ENCODE data around the gene FGF1.

Gene FGF1

DNA sequence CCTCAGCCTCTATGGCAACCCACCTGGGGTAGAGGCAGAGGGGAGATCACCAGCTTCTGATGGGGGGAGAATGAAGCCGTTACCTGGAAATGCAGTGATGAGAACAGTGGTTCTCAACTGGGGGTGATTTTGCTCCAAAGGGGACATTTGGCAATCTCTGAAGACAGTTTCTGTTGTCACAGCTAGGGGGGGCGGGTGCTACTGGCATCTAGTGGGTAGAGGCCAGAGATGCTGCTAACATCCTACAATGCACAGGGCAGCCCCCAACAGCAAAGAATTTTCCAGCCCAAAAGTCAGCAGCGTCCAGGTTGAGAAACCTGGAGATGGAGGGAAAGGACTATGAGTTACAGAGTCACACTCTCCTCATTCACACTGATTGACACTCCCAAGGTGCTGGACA lies 84.5 kb downstream of the FGF1 start:
- peaks cover 3% of the 10 kb centered on the region for H3K4me1 ChIP-seq
- no peaks in the 10 kb centered on the region for H3K27me3 ChIP-seq (ENCODE audit: control insufficient read depth, insufficient read depth, low read length)
- peak overlapping the region; percentile 57 for H3K4me2 ChIP-seq (ENCODE audit: low read length)
- H3K9me3 ChIP-seq (ENCODE audit: control insufficient read depth, low read length) = no peaks in the 10 kb centered on the region
- TF ChIP-seq, protein P1, sequence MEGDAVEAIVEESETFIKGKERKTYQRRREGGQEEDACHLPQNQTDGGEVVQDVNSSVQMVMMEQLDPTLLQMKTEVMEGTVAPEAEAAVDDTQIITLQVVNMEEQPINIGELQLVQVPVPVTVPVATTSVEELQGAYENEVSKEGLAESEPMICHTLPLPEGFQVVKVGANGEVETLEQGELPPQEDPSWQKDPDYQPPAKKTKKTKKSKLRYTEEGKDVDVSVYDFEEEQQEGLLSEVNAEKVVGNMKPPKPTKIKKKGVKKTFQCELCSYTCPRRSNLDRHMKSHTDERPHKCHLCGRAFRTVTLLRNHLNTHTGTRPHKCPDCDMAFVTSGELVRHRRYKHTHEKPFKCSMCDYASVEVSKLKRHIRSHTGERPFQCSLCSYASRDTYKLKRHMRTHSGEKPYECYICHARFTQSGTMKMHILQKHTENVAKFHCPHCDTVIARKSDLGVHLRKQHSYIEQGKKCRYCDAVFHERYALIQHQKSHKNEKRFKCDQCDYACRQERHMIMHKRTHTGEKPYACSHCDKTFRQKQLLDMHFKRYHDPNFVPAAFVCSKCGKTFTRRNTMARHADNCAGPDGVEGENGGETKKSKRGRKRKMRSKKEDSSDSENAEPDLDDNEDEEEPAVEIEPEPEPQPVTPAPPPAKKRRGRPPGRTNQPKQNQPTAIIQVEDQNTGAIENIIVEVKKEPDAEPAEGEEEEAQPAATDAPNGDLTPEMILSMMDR (IDR thresholded peaks at IDR 0.05) = peak; percentile 6
- no peak overlapping the region for H3K4me3 ChIP-seq (ENCODE audit: low read depth, low read length)
- no peaks in the 10 kb centered on the region for H3K79me2 ChIP-seq
- no peak overlapping the region for H3K9ac ChIP-seq
- H3K36me3 ChIP-seq (ENCODE audit: control insufficient read depth, insufficient read depth, low read length) = no peaks in the 10 kb centered on the region
- H2AFZ ChIP-seq = peak overlapping the region; percentile 63
- peak overlapping the region; percentile 67 for H3K27ac ChIP-seq

DNA sequence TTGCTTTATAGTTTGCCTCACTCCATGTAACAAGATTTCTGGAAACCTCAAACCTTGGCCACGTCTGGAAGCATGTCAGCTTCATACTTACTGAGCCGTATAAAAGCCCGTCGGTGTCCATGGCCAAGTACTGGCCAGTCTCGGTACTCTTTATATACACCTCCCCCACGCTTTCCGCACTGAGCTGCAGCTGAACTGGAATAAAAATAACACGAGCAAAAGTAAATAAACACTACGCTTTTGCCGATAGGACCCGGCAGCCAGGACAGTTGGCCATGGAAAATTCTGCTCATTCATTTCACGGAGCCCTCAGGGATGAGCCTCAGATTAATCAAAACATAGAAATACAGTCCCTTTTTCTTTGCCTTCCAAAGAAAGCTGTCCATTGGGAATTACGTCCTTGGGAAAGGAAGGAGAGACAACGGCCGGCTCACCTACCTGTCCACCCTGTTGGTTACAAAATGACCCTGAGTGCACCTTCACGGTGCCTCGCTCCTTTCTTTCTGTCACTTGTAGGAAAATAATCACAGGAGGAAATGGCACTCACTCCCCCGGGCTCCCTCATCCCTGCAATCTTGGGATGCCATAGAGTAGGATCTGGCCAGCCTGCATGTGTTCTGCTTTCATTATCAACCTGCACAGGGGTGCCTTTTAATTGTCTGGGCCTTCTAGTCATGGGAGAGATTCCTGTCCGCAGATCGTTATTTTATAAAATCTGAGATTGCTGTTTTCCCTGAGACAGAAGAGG lies 85.1 kb downstream of the FGF1 start:
- H3K27me3 ChIP-seq (ENCODE audit: control insufficient read depth, insufficient read depth, low read length) = no peaks in the 10 kb centered on the region
- no peaks in the 10 kb centered on the region for H3K9me3 ChIP-seq (ENCODE audit: control insufficient read depth, low read length)
- H3K4me3 ChIP-seq (ENCODE audit: low read depth, low read length) = peak overlapping the region; percentile 38
- no peak overlapping the region for H3K9ac ChIP-seq
- TF ChIP-seq, protein P1 (IDR thresholded peaks at IDR 0.05) = no peak
- H3K36me3 ChIP-seq (ENCODE audit: control insufficient read depth, insufficient read depth, low read length) = no peaks in the 10 kb centered on the region
- H3K79me2 ChIP-seq = no peaks in the 10 kb centered on the region
- H2AFZ ChIP-seq = peak overlapping the region; percentile 63
- peak overlapping the region; percentile 57 for H3K4me2 ChIP-seq (ENCODE audit: low read length)
- peaks cover 3% of the 10 kb centered on the region for H3K4me1 ChIP-seq
- H3K27ac ChIP-seq = peak overlapping the region; percentile 67

DNA sequence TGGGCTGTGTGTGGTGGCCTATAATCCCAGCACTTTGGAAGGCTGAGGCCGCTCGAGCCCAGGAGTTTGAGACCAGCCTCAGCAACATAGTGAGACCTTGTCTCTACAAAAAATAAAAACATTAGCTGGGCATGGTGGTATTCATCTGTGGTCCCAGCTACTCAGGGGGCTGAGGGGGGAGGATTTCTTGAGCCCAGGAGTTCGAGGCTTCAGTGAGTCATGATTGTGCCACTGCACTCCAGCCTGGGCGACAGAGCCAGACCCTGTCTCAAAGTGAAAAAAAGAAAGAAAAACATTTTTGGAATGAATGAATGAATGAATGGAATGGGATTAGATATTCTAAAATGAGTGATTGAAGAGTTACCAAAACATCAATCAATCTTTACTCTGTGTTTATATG lies 85.8 kb downstream of the FGF1 start:
- Histone ChIP-seq H3K4me2 (ENCODE audit: low read length) (no peak overlapping the region), H3K79me2 (no peaks in the 10 kb centered on the region), H3K36me3 (ENCODE audit: control insufficient read depth, insufficient read depth, low read length) (no peaks in the 10 kb centered on the region), H3K27me3 (ENCODE audit: control insufficient read depth, insufficient read depth, low read length) (no peaks in the 10 kb centered on the region), H2AFZ (peak overlapping the region; percentile 63), H3K4me3 (ENCODE audit: low read depth, low read length) (no peak overlapping the region), H3K27ac (peak overlapping the region; percentile 67), H3K9ac (no peak overlapping the region), H3K4me1 (peaks cover 3% of the 10 kb centered on the region), H3K9me3 (ENCODE audit: control insufficient read depth, low read length) (no peaks in the 10 kb centered on the region)
- TF ChIP-seq, protein P1 (IDR thresholded peaks at IDR 0.05) = no peak

DNA sequence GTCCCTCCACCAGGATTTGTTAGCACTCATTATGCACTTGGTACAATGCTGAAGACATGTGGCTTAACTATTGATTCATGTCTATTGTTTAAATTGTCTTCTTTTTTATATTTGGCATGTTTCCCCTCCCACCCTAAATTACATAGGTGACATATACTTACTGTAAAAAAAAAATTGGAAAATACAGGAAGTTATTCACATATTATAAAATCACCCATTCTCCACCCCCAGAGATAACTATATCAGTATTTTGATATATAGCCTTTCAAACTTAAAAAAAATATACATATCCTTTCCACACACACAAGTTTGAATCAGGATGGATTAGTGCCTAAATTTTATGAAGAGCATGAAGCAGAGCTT lies 87.6 kb downstream of the FGF1 start:
- TF ChIP-seq, protein P1 (IDR thresholded peaks at IDR 0.05) = no peak
- no peaks in the 10 kb centered on the region for H3K9me3 ChIP-seq (ENCODE audit: control insufficient read depth, low read length)
- H3K27ac ChIP-seq = no peak overlapping the region
- no peak overlapping the region for H2AFZ ChIP-seq
- H3K36me3 ChIP-seq (ENCODE audit: control insufficient read depth, insufficient read depth, low read length) = no peaks in the 10 kb centered on the region
- no peak overlapping the region for H3K9ac ChIP-seq
- H3K4me1 ChIP-seq = peaks cover 3% of the 10 kb centered on the region
- no peak overlapping the region for H3K4me2 ChIP-seq (ENCODE audit: low read length)
- H3K27me3 ChIP-seq (ENCODE audit: control insufficient read depth, insufficient read depth, low read length) = no peaks in the 10 kb centered on the region
- H3K4me3 ChIP-seq (ENCODE audit: low read depth, low read length) = no peak overlapping the region
- H3K79me2 ChIP-seq = no peaks in the 10 kb centered on the region

All from parathyroid adenoma (tissue), 2 donors.